ENCODE measurements around the gene FERMT1.
A peak's percentile ranks its signal among the peaks of the same experiment; 100 is the strongest.
"Not testable (repeated sequence)": the region's sequence is repeated elsewhere in the genome, so short reads cannot be mapped to it uniquely, and the experiment has no call there.

The FERMT1 gene

DNA sequence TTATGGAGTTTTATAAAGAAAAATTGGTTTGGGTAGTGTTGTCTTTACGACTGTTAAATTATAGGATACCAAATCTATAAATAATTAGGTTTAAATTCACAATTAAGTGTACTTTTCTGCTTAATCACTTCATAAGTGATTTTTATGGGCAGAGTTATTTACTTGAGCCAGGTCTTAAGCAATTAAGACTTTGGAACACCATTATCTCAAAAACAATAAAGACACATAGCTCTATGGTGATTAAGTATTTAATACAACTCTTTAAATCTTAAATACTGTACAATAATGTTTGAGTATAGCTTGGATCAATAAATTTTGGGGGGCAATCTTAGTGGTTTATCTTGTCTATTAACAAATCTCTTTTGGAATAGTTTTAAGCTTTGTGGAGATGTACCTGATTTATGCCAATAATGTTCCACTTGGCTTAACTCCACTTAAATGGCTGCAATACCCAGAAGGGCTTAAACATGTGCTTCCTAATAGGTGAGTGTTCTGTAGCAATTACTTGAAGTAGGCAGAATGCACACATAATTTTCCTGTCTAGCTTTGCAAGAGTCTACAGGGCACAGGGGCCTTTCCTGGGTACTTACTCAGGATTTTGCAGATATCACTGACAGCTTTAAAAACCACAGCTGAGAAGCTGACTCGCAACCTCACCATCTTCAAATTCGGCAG lies 7.5 kb downstream of the FERMT1 start:
- DNase-seq (ENCODE audit: low spot score), result no peak

- no peak for DNase-seq (ENCODE audit: low spot score)
Observed at GRCh38 chr20:6114696-6115095, 8.1 kb downstream of the FERMT1 start.

DNA sequence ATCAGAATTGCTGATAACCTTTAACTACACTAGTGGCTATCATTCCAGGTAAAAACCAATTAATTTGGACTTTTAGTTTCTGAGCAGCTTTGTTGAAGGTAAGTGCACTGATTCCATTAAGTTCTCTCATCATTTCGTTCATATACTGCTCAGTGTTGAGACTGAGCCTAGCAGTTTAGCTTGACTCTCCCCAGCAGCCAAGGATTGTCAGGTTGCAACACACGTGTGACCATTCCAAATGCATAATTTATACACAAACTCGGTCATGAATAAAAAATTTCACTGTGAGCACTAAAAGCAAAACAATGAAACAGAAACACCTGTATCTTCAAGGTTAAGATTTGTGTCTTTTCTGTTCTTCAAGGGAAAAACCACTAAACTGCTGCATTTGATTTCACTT lies 8.9 kb downstream of the FERMT1 start:
- no peak for DNase-seq (ENCODE audit: low spot score)

GRCh38 chr20:6112965-6113364 lies 9.9 kb downstream of the FERMT1 start:
- DNase-seq (ENCODE audit: low spot score), result not testable (repeated sequence)

- no peak for DNase-seq (ENCODE audit: low spot score)
Observed at GRCh38 chr20:6108330-6108729, 14.5 kb downstream of the FERMT1 start.

DNA sequence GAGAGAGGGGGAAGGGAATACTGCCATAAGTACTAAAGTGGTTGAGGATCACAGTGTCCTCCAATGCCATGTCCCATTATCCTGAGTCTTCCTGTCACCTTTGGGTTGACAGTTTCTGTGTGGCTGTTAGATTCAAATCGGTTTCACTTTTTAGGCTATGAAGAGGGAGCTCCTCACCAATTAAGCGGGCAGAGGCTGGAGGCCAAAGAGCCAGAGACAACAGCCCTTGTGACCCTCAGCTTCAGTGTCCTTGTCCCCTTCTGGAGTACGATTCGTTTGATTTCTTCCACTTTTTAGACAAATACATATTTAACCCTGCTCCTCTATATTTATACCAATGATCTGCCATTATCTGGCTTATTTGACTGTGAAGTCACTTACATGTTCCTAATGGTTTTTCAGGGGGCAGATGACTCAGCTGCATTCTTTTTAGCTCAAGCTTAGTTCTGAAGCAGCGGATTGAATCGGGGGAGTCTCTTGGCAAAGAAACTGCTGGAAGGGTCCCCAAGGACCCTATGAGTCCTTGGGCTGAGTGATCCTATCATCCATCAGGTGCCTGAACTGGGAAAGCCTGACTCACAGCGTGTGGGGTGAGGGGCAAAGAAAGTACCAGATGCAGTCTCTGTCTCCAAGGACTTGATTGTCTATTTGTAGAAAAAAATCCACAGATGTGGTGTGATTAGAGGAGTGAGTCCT lies 18.2 kb downstream of the FERMT1 start:
- DNase-seq (ENCODE audit: low spot score), result no peak

- DNase-seq (ENCODE audit: low spot score), result no peak
Observed at GRCh38 chr20:6103301-6103700, 19.5 kb downstream of the FERMT1 start.

- DNase-seq (ENCODE audit: low spot score), result no peak
Observed at GRCh38 chr20:6101346-6101745, 21.5 kb downstream of the FERMT1 start.

DNA sequence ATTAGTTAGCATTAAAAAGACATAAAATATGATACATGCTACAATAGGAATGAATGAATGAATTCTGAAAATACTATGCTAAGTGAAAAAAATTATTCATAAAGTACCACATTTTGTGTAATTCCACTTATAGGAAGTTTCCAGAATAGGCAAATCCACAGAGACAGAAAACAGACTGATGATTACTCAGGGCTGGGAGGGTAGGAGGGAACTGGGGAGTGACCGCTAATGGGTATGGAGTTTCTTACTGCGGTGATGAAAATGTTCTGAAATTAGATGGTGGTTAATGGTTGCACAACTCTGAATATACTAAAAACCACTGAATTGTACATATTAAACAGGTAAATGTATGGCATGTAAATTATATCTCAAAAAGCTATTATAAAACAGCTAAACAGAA lies 22.6 kb downstream of the FERMT1 start:
- DNase-seq (ENCODE audit: low spot score), result no peak

GRCh38 chr20:6099819-6100218 lies 23.0 kb downstream of the FERMT1 start:
- no peak for DNase-seq (ENCODE audit: low spot score)

DNA sequence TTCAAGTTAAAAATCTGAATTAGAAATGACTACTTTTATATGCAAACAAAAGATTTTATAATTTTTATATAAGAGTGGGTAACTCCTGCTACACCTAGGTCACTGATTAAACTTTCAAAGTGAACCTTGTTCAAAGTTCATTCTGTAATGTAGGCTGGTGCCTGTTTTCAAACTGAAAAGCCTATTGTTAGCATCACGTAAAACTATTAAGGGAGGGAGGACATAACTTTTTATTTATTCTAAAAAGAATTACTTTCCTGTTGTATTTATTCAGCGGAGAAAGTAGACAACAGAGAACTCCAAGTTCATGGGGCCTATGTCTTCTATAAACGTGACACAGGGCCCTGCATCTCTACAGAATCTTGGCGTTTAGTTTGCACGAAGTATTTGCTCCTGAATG lies 27.4 kb downstream of the FERMT1 start:
- no peak for DNase-seq (ENCODE audit: low spot score)

DNA sequence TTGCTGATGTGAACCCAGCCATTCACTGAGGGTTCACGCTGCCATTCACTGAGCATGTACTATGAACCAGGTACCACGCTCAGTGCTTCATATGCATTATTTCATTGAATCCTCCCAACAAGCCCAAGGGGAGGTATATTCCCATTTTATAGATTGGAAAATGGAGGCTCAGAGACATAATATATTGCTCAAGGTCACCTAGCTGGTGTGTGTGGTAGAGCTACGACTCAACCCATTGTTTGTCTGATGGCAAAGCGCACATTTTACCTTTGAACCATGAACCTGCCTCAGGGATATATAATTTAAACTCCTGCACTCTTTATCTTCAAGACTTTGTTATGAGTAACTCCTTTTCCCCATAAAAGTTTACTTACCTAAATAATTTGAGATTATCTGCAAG lies 28.3 kb downstream of the FERMT1 start:
- DNase-seq (ENCODE audit: low spot score), result no peak

GRCh38 chr20:6094063-6094462 lies 28.8 kb downstream of the FERMT1 start:
- DNase-seq (ENCODE audit: low spot score), result no peak

DNA sequence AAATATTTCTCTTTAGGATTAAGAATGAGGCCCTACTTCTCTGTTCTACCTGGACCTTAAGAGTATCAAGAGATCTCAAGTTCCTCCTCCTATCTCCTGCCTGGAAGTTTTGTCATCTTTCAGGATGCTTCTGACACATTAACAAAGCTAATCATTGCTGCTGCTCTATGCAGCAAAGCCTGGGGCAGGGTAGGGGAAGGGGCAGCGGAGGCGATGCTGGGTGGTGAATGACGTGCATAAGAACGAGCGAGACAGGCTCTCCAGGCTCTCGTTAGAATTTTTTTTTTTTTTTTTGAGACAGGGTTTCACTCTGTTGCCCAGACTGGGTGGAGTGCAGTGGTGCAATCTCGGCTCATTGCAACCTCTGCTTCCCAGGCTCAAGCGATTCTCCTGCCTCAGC lies 31.2 kb downstream of the FERMT1 start:
- DNase-seq (ENCODE audit: low spot score), result no peak

GRCh38 chr20:6086868-6087267 lies 36.0 kb downstream of the FERMT1 start:
- DNase-seq (ENCODE audit: low spot score), result no peak

GRCh38 chr20:6083926-6084325 lies 38.9 kb downstream of the FERMT1 start:
- DNase-seq (ENCODE audit: low spot score), result no peak

GRCh38 chr20:6081236-6081635 lies 41.6 kb downstream of the FERMT1 start:
- no peak for DNase-seq (ENCODE audit: low spot score)

- DNase-seq (ENCODE audit: low spot score), result no peak
Observed at GRCh38 chr20:6079016-6079415, 43.8 kb downstream of the FERMT1 start.

DNA sequence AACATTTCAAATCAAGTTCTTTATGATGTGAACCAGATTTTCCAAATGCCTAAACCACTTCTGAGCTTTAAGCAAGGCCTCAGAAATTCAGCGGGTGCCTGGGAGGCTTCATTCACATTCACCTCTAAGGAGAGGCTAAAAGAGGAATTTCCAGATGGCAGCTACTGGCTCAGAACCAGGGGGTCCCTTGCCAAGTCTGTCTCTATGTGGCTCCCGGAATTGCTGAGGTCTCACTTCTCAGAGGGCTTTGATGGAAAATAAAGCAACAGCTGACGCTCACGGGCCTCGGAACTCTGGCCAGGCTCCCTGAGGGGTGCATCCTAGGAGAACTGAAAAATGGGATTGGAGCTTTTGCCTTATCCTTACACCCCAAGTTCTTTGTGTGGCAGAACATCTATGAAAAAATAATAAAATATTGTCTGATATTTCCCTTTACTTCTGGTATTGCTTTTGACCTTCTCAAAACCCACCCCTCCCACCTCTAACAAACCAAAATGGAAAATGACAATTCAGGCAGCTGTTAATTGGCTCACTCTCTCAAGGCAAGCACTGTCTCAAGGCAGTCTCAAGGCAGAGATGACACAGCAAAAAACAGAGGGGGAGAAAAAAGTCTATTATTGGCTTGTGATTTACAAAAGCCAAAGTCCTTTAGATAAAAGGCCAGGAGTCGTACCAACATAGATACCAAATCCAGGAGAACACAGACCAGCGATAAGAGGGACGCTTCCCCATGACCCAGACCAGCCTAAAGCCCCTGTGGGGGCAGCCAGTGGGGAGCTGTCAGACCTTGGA lies 47.2 kb downstream of the FERMT1 start:
- DNase-seq (ENCODE audit: low spot score), result no peak

GRCh38 chr20:6074784-6075183 lies 48.0 kb downstream of the FERMT1 start:
- no peak for DNase-seq (ENCODE audit: low spot score)

- peak; percentile 48 for DNase-seq (ENCODE audit: low spot score)
Observed at GRCh38 chr20:6074145-6074561, 48.7 kb downstream of the FERMT1 start.

DNA sequence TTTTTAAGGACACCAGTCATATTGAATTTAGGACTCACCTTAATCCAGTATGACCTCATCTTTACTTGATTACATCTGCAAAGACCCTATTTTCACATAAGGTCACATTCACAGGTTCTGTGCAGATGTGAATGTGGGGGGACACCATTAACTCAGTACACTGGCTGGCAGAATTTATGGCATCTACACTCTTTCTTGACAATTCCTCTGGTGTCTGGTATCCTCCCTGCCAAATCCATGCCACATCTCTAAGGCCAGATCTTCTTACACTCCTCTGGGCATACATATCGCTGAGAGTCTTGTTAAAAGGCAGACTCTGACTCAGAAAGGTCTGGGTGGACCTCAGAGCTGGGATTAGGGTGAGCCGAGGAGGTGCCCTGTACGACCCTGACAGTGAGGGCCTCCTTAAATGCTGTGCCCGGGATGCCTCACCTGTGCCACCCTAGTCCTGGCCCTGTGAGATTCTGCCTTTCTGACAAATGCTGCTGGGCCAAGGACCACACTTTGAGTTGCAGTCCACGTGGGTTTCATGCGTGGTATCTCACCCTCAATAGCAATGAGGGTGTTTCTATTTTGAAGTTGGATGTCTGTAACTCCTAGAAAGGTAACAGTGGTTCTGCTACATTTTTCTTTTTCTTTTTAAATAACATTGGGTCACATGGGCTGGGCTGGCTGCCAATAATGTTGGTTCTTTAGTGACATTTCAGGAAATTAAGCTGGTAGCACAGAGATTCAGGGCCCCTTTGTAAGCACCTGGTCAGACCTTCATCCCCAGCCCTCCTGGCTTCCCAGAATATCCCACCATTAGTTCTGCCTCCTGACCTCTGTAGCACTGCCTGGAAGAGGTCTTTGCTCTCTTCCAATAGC lies 51.8 kb downstream of the FERMT1 start:
- DNase-seq (ENCODE audit: low spot score), result no peak

Data from ecto neural progenitor cell (in vitro differentiated cells).